Upper lobe of left lung (tissue), 6 donors: ENCODE measurements around the gene LEPROT. TPM values are rescaled to one million over a fixed set of nuclear protein-coding genes. Genes with fewer than 3 reads are reported as not detected.

ENCODE experiments used
- ATAC-seq, 2 donors: fragments of 200-7000 bp; cut with Tn5 transposase; one replicate each; pipeline ENCODE4 v1.9.1; 2022; ENCODE audit warnings: mild to moderate bottlenecking in 2 of 2, moderate library complexity in 2 of 2; ENCODE audit not compliant: low FRiP score in 2 of 2
- DNase-seq, 2 donors: peaks; one replicate each; pipeline ENCODE4 v3.0.0-alpha.2; 2019 to 2020
- H3K27ac ChIP-seq, 4 donors: fragments of 200-600 bp; sonication (generic); one replicate each; pipeline ENCODE4 v1.5.1; 2016 to 2019
- H3K27me3 ChIP-seq, 4 donors: fragments of 200-600 bp; sonication (generic); one replicate each; pipeline ENCODE4 v1.5.1; 2017 to 2019
- H3K36me3 ChIP-seq, 4 donors: fragments of 200-600 bp; sonication (generic); one replicate each; pipeline ENCODE4 v1.5.1; 2016 to 2019
- H3K4me1 ChIP-seq, 4 donors: fragments of 200-600 bp; sonication (generic); one replicate each; pipeline ENCODE4 v1.5.1; 2018 to 2019
- H3K4me3 ChIP-seq, 4 donors: fragments of 200-600 bp; sonication (generic); one replicate each; pipeline ENCODE4 v1.5.1; 2017 to 2019; ENCODE audit warnings: mild to moderate bottlenecking in 2 of 4, moderate library complexity in 1 of 4
- H3K9me3 ChIP-seq, 4 donors: fragments of 200-600 bp; sonication (generic); one replicate each; pipeline ENCODE4 v1.5.1; 2018 to 2019
- CTCF ChIP-seq, 6 experiments: fragments of 450-650 bp in 4 of 6; fragments of 200-600 bp in 2 of 6; sonication (generic) in 2 of 6; IDR thresholded peaks; one replicate each; pipeline ENCODE4 v1.5.1; 2016 to 2019; ENCODE audit warnings: antibody characterized with exemption in 6 of 6
- EP300 ChIP-seq, 4 donors: sonication (generic); formaldehyde crosslinking; IDR thresholded peaks; one replicate each; pipeline ENCODE4 v1.5.1; 2017; ENCODE audit warnings: antibody characterized with exemption in 4 of 4, control low read depth in 2 of 4
- POLR2A ChIP-seq, 4 donors: fragments of 450-650 bp; IDR thresholded peaks; one replicate each; pipeline ENCODE4 v1.5.1; 2016 to 2017; ENCODE audit warnings: antibody characterized with exemption in 4 of 4, mild to moderate bottlenecking in 2 of 4
- POLR2AphosphoS5 ChIP-seq, 2 donors: sonication (generic); formaldehyde crosslinking; IDR thresholded peaks; one replicate each; pipeline ENCODE4 v1.5.1; 2017; ENCODE audit warnings: antibody characterized with exemption in 2 of 2
- WGBS, 2 donors: methylation state at CpG; one replicate each; pipeline ENCODE4 v1.1.5; 2017 to 2018; 5-methylcytosine and 5-hydroxymethylcytosine counted together
- total RNA-seq, 6 donors: library from RNA; depleted of rRNA in 4 of 6; stranded (reverse); fragments of >200 nt in 4 of 6; gene quantifications; one replicate each; pipeline versions ENCODE4 v1.1.0 to v1.2.1, GENCODE V29; 2016 to 2021
- donor health status: DM: no; HTN: no; CAD: no; lungs with moderate emphysema.
- donor health status: DM: no; HTN: yes; CAD: no; lungs with severe emphysema.

Gene LEPROT
- total RNA-seq, 6 donors from 2014 or later, result 28.0 to 120 (median 72.9) TPM

GRCh38 chr1:65429078-65429477 is 8.6 kb downstream of the LEPROT start:
- DNase-seq (no peak), ATAC-seq (no peak)
- H3K4me3 ChIP-seq, result no peak overlapping the region
- peak overlapping the region; percentile 44 to 88 (median 62) for H3K27ac ChIP-seq
- 96% methylated on average over 2 of the region's 2 CpGs for WGBS, 2 donors
- TF ChIP-seq POLR2AphosphoS5 (IDR thresholded peaks at IDR 0.05) (no peak), EP300 (IDR thresholded peaks at IDR 0.05) (no peak), CTCF (IDR thresholded peaks at IDR 0.05) (no peak), POLR2A (IDR thresholded peaks at IDR 0.05) (no peak)
- no peaks in the 10 kb centered on the region for H3K9me3 ChIP-seq
- H3K27me3 ChIP-seq, result no peaks in the 10 kb centered on the region
- peaks cover 12 to 67% (median 17%) of the 10 kb centered on the region in 4 donors for H3K36me3 ChIP-seq
- H3K4me1 ChIP-seq, result peaks cover 0 to 24% (median 14%) of the 10 kb centered on the region in 4 donors

GRCh38 chr1:65429806-65430205 is 9.3 kb downstream of the LEPROT start:
- DNase-seq (no peak), ATAC-seq (peak in 1 of 2 donors; percentile 38)
- 46 to 56% methylated on average over 7 of the region's 7 CpGs for WGBS, 2 donors
- Histone ChIP-seq H3K36me3 (peaks cover 12 to 72% (median 18%) of the 10 kb centered on the region in 4 donors), H3K4me3 (no peak overlapping the region), H3K4me1 (peaks cover 0 to 18% (median 8%) of the 10 kb centered on the region in 4 donors), H3K27ac (peak overlapping the region; percentile 44 to 88 (median 62)), H3K9me3 (no peaks in the 10 kb centered on the region), H3K27me3 (no peaks in the 10 kb centered on the region)
- peak; percentile 39 to 88 for TF ChIP-seq POLR2AphosphoS5 (IDR thresholded peaks at IDR 0.05)
- peak in 1 of 4 donors; percentile 15 for TF ChIP-seq POLR2A (IDR thresholded peaks at IDR 0.05)
- TF ChIP-seq EP300 (IDR thresholded peaks at IDR 0.05), result peak in 3 of 4 donors; percentile 49 to 82 (median 76)
- no peak for TF ChIP-seq CTCF (IDR thresholded peaks at IDR 0.05)

GRCh38 chr1:65431111-65431705 is 10.7 kb downstream of the LEPROT start:
- Histone ChIP-seq H3K27me3 (no peaks in the 10 kb centered on the region), H3K9me3 (no peaks in the 10 kb centered on the region), H3K4me3 (no peak overlapping the region), H3K4me1 (peaks cover 0 to 18% (median 6%) of the 10 kb centered on the region in 4 donors), H3K36me3 (peaks cover 3 to 65% (median 10%) of the 10 kb centered on the region in 4 donors), H3K27ac (peak overlapping the region in 2 of 4 donors; percentile 57 to 88)
- 44 to 50% methylated on average over 1 of the region's 1 CpG for WGBS, 2 donors
- no peak for DNase-seq
- TF ChIP-seq POLR2AphosphoS5 (IDR thresholded peaks at IDR 0.05) (no peak), POLR2A (IDR thresholded peaks at IDR 0.05) (no peak), CTCF (IDR thresholded peaks at IDR 0.05) (peak in 5 of 6 experiments; percentile 29 to 53 (median 43))
- ATAC-seq, result peak in 1 of 2 donors; percentile 59

- DNase-seq, result no peak
- no peak for ATAC-seq
- Histone ChIP-seq H3K4me3 (no peak overlapping the region), H3K27me3 (no peaks in the 10 kb centered on the region), H3K4me1 (peaks cover 0 to 18% (median 6%) of the 10 kb centered on the region in 4 donors), H3K36me3 (peaks cover 0 to 48% (median 6%) of the 10 kb centered on the region in 4 donors), H3K9me3 (no peaks in the 10 kb centered on the region), H3K27ac (no peak overlapping the region)
- WGBS, 2 donors, result 81 to 82% methylated on average over 8 of the region's 8 CpGs
- TF ChIP-seq EP300 (IDR thresholded peaks at IDR 0.05) (no peak), POLR2AphosphoS5 (IDR thresholded peaks at IDR 0.05) (no peak)
Observed at GRCh38 chr1:65432918-65433317, 12.4 kb downstream of the LEPROT start.

GRCh38 chr1:65434255-65434654 is 13.8 kb downstream of the LEPROT start:
- H3K4me3 ChIP-seq, result no peak overlapping the region
- H3K36me3 ChIP-seq, result peaks cover 0 to 38% (median 5%) of the 10 kb centered on the region in 4 donors
- H3K9me3 ChIP-seq, result no peaks in the 10 kb centered on the region
- no peak overlapping the region for H3K27ac ChIP-seq
- WGBS, 2 donors, result 87 to 96% methylated on average over 1 of the region's 1 CpG
- no peak for ATAC-seq
- H3K27me3 ChIP-seq, result no peaks in the 10 kb centered on the region
- TF ChIP-seq CTCF (IDR thresholded peaks at IDR 0.05), result no peak
- no peak for TF ChIP-seq EP300 (IDR thresholded peaks at IDR 0.05)
- peaks cover 0 to 16% (median 6%) of the 10 kb centered on the region in 4 donors for H3K4me1 ChIP-seq
- no peak for DNase-seq
